Measurements from ENCODE around the gene KDM3B.

- no peak for TF ChIP-seq CTCF (IDR thresholded peaks at IDR 0.05)
- TF ChIP-seq POLR2A (IDR thresholded peaks at IDR 0.05): no peak
Observed at GRCh38 chr5:138457531-138458275, 105.2 kb downstream of the KDM3B start.
